ENCODE data around the gene MAN1A1. TPM values are rescaled to one million over a fixed set of nuclear protein-coding genes. Genes with fewer than 3 reads are reported as not detected.

Gene MAN1A1
- total and polyA plus RNA-seq, 2 of the 4 experiments (the other 2 are of a cell fraction): 5.9 to 6.4 TPM

DNA sequence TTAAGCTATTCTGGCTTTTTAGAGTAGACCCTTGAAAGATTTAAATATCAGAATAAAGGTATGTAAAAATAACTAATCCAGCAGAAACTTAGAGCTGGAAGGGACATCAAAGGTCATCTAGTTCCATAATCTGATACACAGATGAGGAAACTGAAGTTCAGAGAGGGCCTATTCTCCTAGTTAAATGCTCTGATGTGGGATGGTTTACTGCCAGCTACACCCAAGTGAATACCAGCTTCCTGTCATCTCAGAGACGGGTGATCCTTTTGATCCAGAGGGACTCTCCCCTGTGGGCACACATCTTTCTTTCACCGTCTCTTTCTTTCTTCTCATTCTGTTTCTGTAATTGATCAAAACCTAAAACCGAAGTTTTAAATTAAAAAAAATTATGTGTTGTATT, 94.1 kb downstream of the MAN1A1 start:
- Histone ChIP-seq H2BK15ac (ENCODE audit: low read depth, low read length) (no peak overlapping the region), H4K20me1 (ENCODE audit: insufficient read depth, low read length) (no peaks in the 10 kb centered on the region), H4K5ac (ENCODE audit: low read depth, low read length) (no peak overlapping the region), H3K27ac (ENCODE audit: insufficient read depth, low read length) (no peak overlapping the region), H3K9me1 (ENCODE audit: insufficient read depth, low read length) (peaks cover 2% of the 10 kb centered on the region), H3K18ac (ENCODE audit: low read depth, low read length) (no peak overlapping the region), H4K8ac (ENCODE audit: low read depth in 2 of 2, low read length in 2 of 2) (no peak overlapping the region), H3K4me3 (ENCODE audit: insufficient read depth, low read depth, low read length) (no peak overlapping the region), H3K79me1 (ENCODE audit: low read depth in 1 of 2, low read length in 2 of 2) (no peaks in the 10 kb centered on the region), H2AK5ac (ENCODE audit: low read depth, low read length) (no peak overlapping the region), H3K14ac (replicated peaks; ENCODE audit: low read depth, low read length) (no peak overlapping the region), H3K36me3 (ENCODE audit: control insufficient read depth, insufficient read depth, low read length) (no peaks in the 10 kb centered on the region), H3K9ac (ENCODE audit: low read depth, low read length) (no peak overlapping the region), H3K4ac (ENCODE audit: low read depth, low read length) (no peak overlapping the region), H3K4me1 (ENCODE audit: control insufficient read depth, insufficient read depth, low read length) (no peaks in the 10 kb centered on the region), H3K9me3 (ENCODE audit: control insufficient read depth, insufficient read depth, low read length) (no peaks in the 10 kb centered on the region), H2AFZ (replicated peaks; ENCODE audit: low read length, poor library complexity) (no peak overlapping the region), H3K23ac (ENCODE audit: low read depth, low read length) (no peak overlapping the region), H2AK9ac (replicated peaks; ENCODE audit: low read depth, low read length, poor library complexity) (no peak overlapping the region), H2BK20ac (ENCODE audit: low read depth, low read length) (no peak overlapping the region), H2BK120ac (ENCODE audit: low read depth, low read length) (no peak overlapping the region), H3K27me3 (ENCODE audit: control insufficient read depth, insufficient read depth, low read length) (no peaks in the 10 kb centered on the region), H3K56ac (ENCODE audit: extremely low read depth, insufficient read depth, low read length) (no peak overlapping the region), H3K4me2 (ENCODE audit: low read depth, low read length) (no peak overlapping the region), H2BK5ac (ENCODE audit: low read depth, low read length, poor library complexity, severe bottlenecking) (no peak overlapping the region), H4K91ac (ENCODE audit: insufficient read depth, low read depth, low read length) (no peak overlapping the region)
- dilution Hi-C loops (cut with HindIII; ENCODE audit: low sequenced_read_pairs, unreplicated experiment): no loop called here
- ChIA-PET POLR2A (ENCODE audit: unreplicated experiment) (no interaction called here), CTCF (no interaction called here)
- DNase-seq: no peak
- ATAC-seq (ENCODE audit: low read depth): no peak
- no CpG with 5 or more reads among the region's 3 CpGs for WGBS, 2 experiments (ENCODE audit: extremely low coverage in 2 of 2, insufficient read length in 1 of 2)
- TF ChIP-seq MAZ (IDR thresholded peaks at IDR 0.05; ENCODE audit: borderline replicate concordance, low read depth, low read length) (no peak), NFE2L2 (IDR thresholded peaks at IDR 0.05; ENCODE audit: low read depth, low read length) (no peak), BHLHE40 (IDR thresholded peaks at IDR 0.05; ENCODE audit: low read depth, low read length) (no peak), CEBPB (IDR thresholded peaks at IDR 0.05; ENCODE audit: low read depth, low read length) (no peak), CHD1 (IDR thresholded peaks at IDR 0.05; ENCODE audit: low read depth, low read length) (no peak), RCOR1 (IDR thresholded peaks at IDR 0.05; ENCODE audit: insufficient replicate concordance, low read length) (no peak)
- in situ Hi-C loops (cut with MboI; ENCODE audit: low sequenced_read_pairs): no loop called here
- intact Hi-C loops (cut with micrococcal nuclease): no loop called here
- BruUV-seq (replicated peaks): no TSS peak
